GM18505 (cell line): Measurements from ENCODE around the gene UBL4A.

ENCODE experiments used
- ATAC-seq: cut with Tn5 transposase; IDR thresholded peaks from one replicate; pipeline ENCODE4 v1.9.1; 2021; ENCODE audit not compliant: unreplicated experiment
- POLR2A ChIP-seq: IDR thresholded peaks from 4 replicates; pipeline ENCODE4 v1.6.1; 2011; ENCODE audit warnings: borderline replicate concordance; ENCODE audit not compliant: insufficient read depth, insufficient read length; ENCODE audit errors: extremely low read depth

UBL4A gene

DNA sequence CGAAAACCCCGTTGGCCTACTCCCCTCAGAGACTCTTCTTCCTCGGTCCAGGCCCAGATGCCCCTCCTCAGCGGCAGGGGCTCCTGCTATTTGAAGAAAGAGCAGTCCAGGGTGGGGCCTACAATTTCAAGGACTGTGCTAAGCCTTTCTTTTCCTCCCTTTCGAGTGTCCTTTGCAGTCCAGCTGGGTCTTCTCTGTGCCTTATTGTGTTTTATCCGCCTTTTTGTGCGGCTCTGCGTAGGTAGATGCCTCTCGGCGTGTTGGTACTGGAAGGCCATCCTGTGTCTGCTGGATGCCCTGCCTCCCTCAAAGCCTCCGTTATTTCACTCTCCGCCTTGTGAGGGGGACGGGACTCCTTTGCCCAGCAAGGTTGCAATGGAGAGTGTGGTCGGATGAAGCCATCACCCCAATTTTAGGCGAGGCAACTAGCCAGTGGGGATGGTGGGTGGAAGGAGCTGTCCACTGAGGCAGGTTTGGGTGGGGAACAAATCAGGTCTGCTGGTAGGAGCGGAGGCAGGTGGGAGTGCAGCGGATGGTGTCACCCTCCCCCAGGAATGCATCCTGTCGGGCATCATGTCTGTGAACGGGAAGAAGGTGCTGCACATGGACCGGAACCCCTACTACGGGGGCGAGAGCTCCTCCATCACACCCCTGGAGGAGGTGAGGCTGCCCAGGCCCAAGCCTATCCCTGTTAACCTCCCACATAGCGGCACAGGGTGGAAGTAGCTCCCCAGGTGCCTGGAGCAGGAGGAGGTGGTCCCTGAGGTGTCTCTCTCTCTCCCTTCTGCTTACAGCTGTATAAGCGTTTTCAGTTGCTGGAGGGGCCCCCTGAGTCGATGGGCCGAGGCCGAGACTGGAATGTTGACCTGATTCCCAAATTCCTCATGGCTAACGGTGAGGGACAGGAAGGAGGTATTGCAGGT, 48.2 kb downstream of the UBL4A start:
- TF ChIP-seq POLR2A, result no peak
- ATAC-seq, result no peak

- TF ChIP-seq POLR2A, result peak; percentile 50
- ATAC-seq, result peak; percentile 45
These were observed 49.2 kb downstream of the UBL4A start, which contains the start of gene GDI1 for GRCh38 chrX:154436983-154437752. Gene GDI1 (plus strand): TSS chrX:154437154. CDS start chrX:154437255, 101 bp downstream.

GRCh38 chrX:154436374-154436982, 49.9 kb downstream of the UBL4A start:
- ATAC-seq, result peak; percentile 40
- no peak for TF ChIP-seq POLR2A

GRCh38 chrX:154435171-154435733, 51.2 kb downstream of the UBL4A start:
- no peak for ATAC-seq
- TF ChIP-seq POLR2A, result no peak

GRCh38 chrX:154434394-154435168, 51.8 kb downstream of the UBL4A start:
- no peak for TF ChIP-seq POLR2A
- no peak for ATAC-seq
